PFSK-1 (cell line): Measurements from ENCODE around the gene TNS3.

Experiments
- FOXP2 ChIP-seq: optimal IDR thresholded peaks from 2 replicates; pipeline ENCODE3; 2011; ENCODE audit warnings: borderline replicate concordance, control low read depth, inconsistent platforms; ENCODE audit not compliant: insufficient read depth; ENCODE audit errors: extremely low read length, extremely low read depth
- POLR2AphosphoS5 ChIP-seq: IDR thresholded peaks from 2 replicates; pipeline ENCODE4 v1.6.1; 2012; ENCODE audit warnings: low read depth, mild to moderate bottlenecking, control low read depth, low read length, moderate library complexity
- SIN3A ChIP-seq: IDR thresholded peaks from 2 replicates; pipeline ENCODE4 v1.6.1; 2012; ENCODE audit warnings: mild to moderate bottlenecking, low read length, moderate library complexity, borderline replicate concordance; ENCODE audit not compliant: insufficient read depth
- TAF1 ChIP-seq: IDR thresholded peaks from 2 replicates; pipeline ENCODE4 v1.6.1; 2012; ENCODE audit warnings: low read length, control low read depth, borderline replicate concordance; ENCODE audit not compliant: insufficient read depth
- TF ChIP-seq, protein P1 (sequence below), 2 experiments: IDR thresholded peaks; 2 replicates each; pipeline versions ENCODE4 v1.6.1 to v1.8.0; 2011 to 2012; ENCODE audit warnings: low read depth in 2 of 2, low read length in 2 of 2, control low read depth in 1 of 2, inconsistent platforms in 1 of 2, mild to moderate bottlenecking in 1 of 2, moderate library complexity in 1 of 2; ENCODE audit not compliant: insufficient read depth in 1 of 2

GRCh38 chr7:47500103-47500563, 81.8 kb downstream of the TNS3 start:
- no peak for TF ChIP-seq TAF1
- no peak for TF ChIP-seq POLR2AphosphoS5
- TF ChIP-seq, protein P1, sequence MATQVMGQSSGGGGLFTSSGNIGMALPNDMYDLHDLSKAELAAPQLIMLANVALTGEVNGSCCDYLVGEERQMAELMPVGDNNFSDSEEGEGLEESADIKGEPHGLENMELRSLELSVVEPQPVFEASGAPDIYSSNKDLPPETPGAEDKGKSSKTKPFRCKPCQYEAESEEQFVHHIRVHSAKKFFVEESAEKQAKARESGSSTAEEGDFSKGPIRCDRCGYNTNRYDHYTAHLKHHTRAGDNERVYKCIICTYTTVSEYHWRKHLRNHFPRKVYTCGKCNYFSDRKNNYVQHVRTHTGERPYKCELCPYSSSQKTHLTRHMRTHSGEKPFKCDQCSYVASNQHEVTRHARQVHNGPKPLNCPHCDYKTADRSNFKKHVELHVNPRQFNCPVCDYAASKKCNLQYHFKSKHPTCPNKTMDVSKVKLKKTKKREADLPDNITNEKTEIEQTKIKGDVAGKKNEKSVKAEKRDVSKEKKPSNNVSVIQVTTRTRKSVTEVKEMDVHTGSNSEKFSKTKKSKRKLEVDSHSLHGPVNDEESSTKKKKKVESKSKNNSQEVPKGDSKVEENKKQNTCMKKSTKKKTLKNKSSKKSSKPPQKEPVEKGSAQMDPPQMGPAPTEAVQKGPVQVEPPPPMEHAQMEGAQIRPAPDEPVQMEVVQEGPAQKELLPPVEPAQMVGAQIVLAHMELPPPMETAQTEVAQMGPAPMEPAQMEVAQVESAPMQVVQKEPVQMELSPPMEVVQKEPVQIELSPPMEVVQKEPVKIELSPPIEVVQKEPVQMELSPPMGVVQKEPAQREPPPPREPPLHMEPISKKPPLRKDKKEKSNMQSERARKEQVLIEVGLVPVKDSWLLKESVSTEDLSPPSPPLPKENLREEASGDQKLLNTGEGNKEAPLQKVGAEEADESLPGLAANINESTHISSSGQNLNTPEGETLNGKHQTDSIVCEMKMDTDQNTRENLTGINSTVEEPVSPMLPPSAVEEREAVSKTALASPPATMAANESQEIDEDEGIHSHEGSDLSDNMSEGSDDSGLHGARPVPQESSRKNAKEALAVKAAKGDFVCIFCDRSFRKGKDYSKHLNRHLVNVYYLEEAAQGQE (IDR thresholded peaks at IDR 0.05; ENCODE audit: insufficient read depth in 1 of 2, low read depth in 2 of 2, low read length in 2 of 2) = no peak
- no peak for TF ChIP-seq SIN3A
- TF ChIP-seq FOXP2 = no peak
